Measurements from ENCODE around the gene SLC49A3. TPM values are rescaled to one million over a fixed set of nuclear protein-coding genes. Genes with fewer than 3 reads are reported as not detected.
"Not testable (repeated sequence)": the region's sequence is repeated elsewhere in the genome, so short reads cannot be mapped to it uniquely, and the experiment has no call there.

Gene SLC49A3
- polyA plus RNA-seq, 1 experiment, result 2.8 TPM

- Histone ChIP-seq H3K4me3 (ENCODE audit: low read depth, low read length) (no peak overlapping the region), H3K27me3 (ENCODE audit: control insufficient read depth, insufficient read depth, low read length) (peaks cover 3% of the 10 kb centered on the region), H3K36me3 (ENCODE audit: control insufficient read depth, insufficient read depth, low read length) (no peaks in the 10 kb centered on the region)
- POLR2A ChIA-PET, result no interaction called here
- CTCF ChIA-PET, result interaction anchor here (0.7 kb wide), 1 partner anchor 16 kb away, joined by 3 read pairs; no protein-coding TSS in a partner anchor
- TF ChIP-seq CTCF (IDR thresholded peaks at IDR 0.05; ENCODE audit: insufficient read depth, low read depth, low read length), result no peak
- DNase-seq (ENCODE audit: low read depth), result no peak
Observed at GRCh38 chr4:702618-703048, 13.7 kb upstream of the SLC49A3 start.

- DNase-seq (ENCODE audit: low read depth), result no peak
- Histone ChIP-seq H3K4me3 (ENCODE audit: low read depth, low read length) (no peak overlapping the region), H3K36me3 (ENCODE audit: control insufficient read depth, insufficient read depth, low read length) (no peaks in the 10 kb centered on the region), H3K27me3 (ENCODE audit: control insufficient read depth, insufficient read depth, low read length) (peaks cover 3% of the 10 kb centered on the region)
- CTCF ChIA-PET, result interaction anchor here (0.8 to 1.6 kb wide), 3 partner anchors 9 to 16 kb away, joined by 3 to 7 read pairs (median 4); no protein-coding TSS in a partner anchor
- POLR2A ChIA-PET, result no interaction called here
- no peak for TF ChIP-seq CTCF (IDR thresholded peaks at IDR 0.05; ENCODE audit: insufficient read depth, low read depth, low read length)
Observed at GRCh38 chr4:700587-701264, 11.8 kb upstream of the SLC49A3 start.

GRCh38 chr4:699816-700580 lies 11.0 kb upstream of the SLC49A3 start:
- POLR2A ChIA-PET, result no interaction called here
- no peak overlapping the region for H3K4me3 ChIP-seq (ENCODE audit: low read depth, low read length)
- no peak for DNase-seq (ENCODE audit: low read depth)
- peaks cover 3% of the 10 kb centered on the region for H3K27me3 ChIP-seq (ENCODE audit: control insufficient read depth, insufficient read depth, low read length)
- no peak for TF ChIP-seq CTCF (IDR thresholded peaks at IDR 0.05; ENCODE audit: insufficient read depth, low read depth, low read length)
- CTCF ChIA-PET, result interaction anchor here (0.8 to 1.6 kb wide), 3 partner anchors 8 to 15 kb away, joined by 3 to 7 read pairs (median 4); no protein-coding TSS in a partner anchor
- no peaks in the 10 kb centered on the region for H3K36me3 ChIP-seq (ENCODE audit: control insufficient read depth, insufficient read depth, low read length)

- POLR2A ChIA-PET; DNase-seq (ENCODE audit: low read depth); CTCF ChIA-PET; H3K4me3 ChIP-seq (ENCODE audit: low read depth, low read length); H3K27me3 ChIP-seq (ENCODE audit: control insufficient read depth, insufficient read depth, low read length); H3K36me3 ChIP-seq (ENCODE audit: control insufficient read depth, insufficient read depth, low read length): not testable (repeated sequence)
Observed at GRCh38 chr4:694341-694940, 5.5 kb upstream of the SLC49A3 start.

- H3K36me3 ChIP-seq (ENCODE audit: control insufficient read depth, insufficient read depth, low read length), result no peaks in the 10 kb centered on the region
- H3K4me3 ChIP-seq (ENCODE audit: low read depth, low read length), result no peak overlapping the region
- no peak for TF ChIP-seq CTCF (IDR thresholded peaks at IDR 0.05; ENCODE audit: insufficient read depth, low read depth, low read length)
- CTCF ChIA-PET, result interaction anchor here (1.5 kb wide), 1 partner anchor 9 kb away, joined by 6 read pairs; no protein-coding TSS in a partner anchor
- no peak for DNase-seq (ENCODE audit: low read depth)
- POLR2A ChIA-PET, result no interaction called here
- H3K27me3 ChIP-seq (ENCODE audit: control insufficient read depth, insufficient read depth, low read length), result peaks cover 2% of the 10 kb centered on the region; the same call in 1 of the 2 replicates
Observed at GRCh38 chr4:692771-693554, 4.0 kb upstream of the SLC49A3 start.
